GF-D8 (cell line): ENCODE data around the gene RPS6KA4.
"Not testable (repeated sequence)": the region's sequence is repeated elsewhere in the genome, so short reads cannot be mapped to it uniquely, and the experiment has no call there.

Experiments used
- DNase-seq: peaks from one replicate; lab custom pipeline; 2025; lab: John Stamatoyannopoulos, UW

The RPS6KA4 gene

GRCh38 chr11:64358907-64359711 is at the start of gene RPS6KA4:
Gene RPS6KA4 (plus strand): TSS chr11:64359162. CDS start chr11:64359236, 74 bp downstream.
- DNase-seq, result no peak

- no peak for DNase-seq
Observed at GRCh38 chr11:64312947-64313346, 46.0 kb upstream of the RPS6KA4 start.

- no peak for DNase-seq
Observed at GRCh38 chr11:64313491-64314145, 45.3 kb upstream of the RPS6KA4 start.

- no peak for DNase-seq
Observed at GRCh38 chr11:64314146-64314804, 44.7 kb upstream of the RPS6KA4 start.

GRCh38 chr11:64314805-64315561 is 44.0 kb upstream of the RPS6KA4 start:
- no peak for DNase-seq

- DNase-seq, result not testable (repeated sequence)
Observed at GRCh38 chr11:64315667-64316526, 43.1 kb upstream of the RPS6KA4 start.

- no peak for DNase-seq
Observed at GRCh38 chr11:64316672-64317324, 42.2 kb upstream of the RPS6KA4 start.

GRCh38 chr11:64317325-64317960 is 41.5 kb upstream of the RPS6KA4 start, which contains the start of gene TRMT112:
Gene TRMT112 (minus strand): TSS chr11:64317559. CDS start chr11:64317526, 33 bp downstream.
- DNase-seq, result peak; percentile 92

- peak; percentile 92 for DNase-seq
Observed at GRCh38 chr11:64317961-64318765, 40.8 kb upstream of the RPS6KA4 start, which contains the start of gene PRDX5. Gene PRDX5 (plus strand): TSS chr11:64318121. CDS start chr11:64318216, 95 bp downstream.

- peak; percentile 42 for DNase-seq
Observed at GRCh38 chr11:64318766-64319761, 39.9 kb upstream of the RPS6KA4 start.

- no peak for DNase-seq
Observed at GRCh38 chr11:64320556-64320955, 38.4 kb upstream of the RPS6KA4 start.

GRCh38 chr11:64321026-64321425 is 37.9 kb upstream of the RPS6KA4 start:
- DNase-seq, result no peak

- no peak for DNase-seq
Observed at GRCh38 chr11:64321533-64321932, 37.4 kb upstream of the RPS6KA4 start.

- no peak for DNase-seq
Observed at GRCh38 chr11:64322925-64323260, 36.1 kb upstream of the RPS6KA4 start.

- no peak for DNase-seq
Observed at GRCh38 chr11:64323373-64323772, 35.6 kb upstream of the RPS6KA4 start.

- not testable (repeated sequence) for DNase-seq
Observed at GRCh38 chr11:64323984-64324383, 35.0 kb upstream of the RPS6KA4 start.

GRCh38 chr11:64324692-64325469 is 34.1 kb upstream of the RPS6KA4 start:
- no peak for DNase-seq
